ENCODE results near the gene GNPDA2. TPM values are rescaled to one million over a fixed set of nuclear protein-coding genes. Genes with fewer than 3 reads are reported as not detected.

The GNPDA2 gene
- total RNA-seq, 1 donor from 2014 or later: 8.8 TPM

DNA sequence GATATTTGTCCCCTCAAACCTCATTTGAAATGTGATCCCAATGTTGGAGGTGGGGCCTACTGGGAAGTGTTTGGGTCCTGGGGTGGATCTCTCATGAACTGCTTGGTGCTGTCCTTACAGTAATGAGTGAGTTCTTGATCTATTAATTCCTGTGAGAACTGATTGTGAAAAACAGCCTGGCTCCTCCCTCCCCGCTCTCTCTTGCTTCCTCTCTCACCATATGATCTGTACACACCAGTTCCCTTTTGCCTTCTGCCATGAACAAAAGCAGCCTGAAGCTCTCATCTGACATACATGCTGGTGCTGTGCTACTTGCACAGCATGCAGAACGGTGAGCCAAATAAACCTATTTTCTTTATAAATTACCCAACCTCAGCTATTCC, 63.7 kb downstream of the GNPDA2 start:
- no peak for DNase-seq (ENCODE audit: low spot score, unreplicated experiment)
- no peaks in the 10 kb centered on the region for H3K36me3 Mint-ChIP-seq (ENCODE audit: insufficient read depth)
- peaks cover 2% of the 10 kb centered on the region for H3K4me1 Mint-ChIP-seq (ENCODE audit: low read depth)
- H3K4me3 Mint-ChIP-seq (ENCODE audit: low read depth): no peak overlapping the region
- no peaks in the 10 kb centered on the region for H3K9me3 Mint-ChIP-seq (ENCODE audit: low read depth)
- TF ChIP-seq, protein P1, sequence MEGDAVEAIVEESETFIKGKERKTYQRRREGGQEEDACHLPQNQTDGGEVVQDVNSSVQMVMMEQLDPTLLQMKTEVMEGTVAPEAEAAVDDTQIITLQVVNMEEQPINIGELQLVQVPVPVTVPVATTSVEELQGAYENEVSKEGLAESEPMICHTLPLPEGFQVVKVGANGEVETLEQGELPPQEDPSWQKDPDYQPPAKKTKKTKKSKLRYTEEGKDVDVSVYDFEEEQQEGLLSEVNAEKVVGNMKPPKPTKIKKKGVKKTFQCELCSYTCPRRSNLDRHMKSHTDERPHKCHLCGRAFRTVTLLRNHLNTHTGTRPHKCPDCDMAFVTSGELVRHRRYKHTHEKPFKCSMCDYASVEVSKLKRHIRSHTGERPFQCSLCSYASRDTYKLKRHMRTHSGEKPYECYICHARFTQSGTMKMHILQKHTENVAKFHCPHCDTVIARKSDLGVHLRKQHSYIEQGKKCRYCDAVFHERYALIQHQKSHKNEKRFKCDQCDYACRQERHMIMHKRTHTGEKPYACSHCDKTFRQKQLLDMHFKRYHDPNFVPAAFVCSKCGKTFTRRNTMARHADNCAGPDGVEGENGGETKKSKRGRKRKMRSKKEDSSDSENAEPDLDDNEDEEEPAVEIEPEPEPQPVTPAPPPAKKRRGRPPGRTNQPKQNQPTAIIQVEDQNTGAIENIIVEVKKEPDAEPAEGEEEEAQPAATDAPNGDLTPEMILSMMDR (IDR thresholded peaks at IDR 0.05; ENCODE audit: unreplicated experiment): no peak
- no peak overlapping the region for H3K27ac Mint-ChIP-seq
- no peaks in the 10 kb centered on the region for H3K27me3 Mint-ChIP-seq

DNA sequence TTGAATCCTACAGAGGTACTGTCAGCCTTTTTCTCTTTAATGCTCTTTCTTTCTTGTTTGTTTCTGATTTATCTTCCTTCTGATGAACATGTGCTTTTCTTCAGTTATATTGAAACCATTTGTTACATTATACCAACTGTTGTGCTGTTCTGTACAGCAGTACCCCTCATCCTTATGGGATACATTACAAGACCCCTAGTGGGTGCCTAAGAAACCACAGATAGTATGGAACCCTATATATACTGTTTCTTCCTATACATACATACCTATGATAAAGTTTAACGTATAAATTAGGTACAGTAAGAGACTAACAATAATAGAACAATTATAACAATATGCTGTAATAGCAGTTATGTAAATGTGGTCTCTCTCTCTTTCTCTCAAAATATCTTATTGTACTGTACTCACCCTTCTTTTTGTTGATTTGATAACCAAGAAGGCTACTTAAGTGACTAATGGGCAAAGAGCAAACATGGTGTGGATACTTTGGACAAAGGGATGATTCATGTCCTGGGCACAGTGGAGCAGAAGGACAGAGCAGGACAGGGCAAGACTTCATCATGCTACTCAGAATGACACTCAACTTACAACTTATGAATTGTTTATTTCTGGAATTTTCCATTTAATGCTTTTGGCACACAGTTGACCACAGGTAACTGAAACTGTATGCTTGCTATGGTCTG, 64.3 kb downstream of the GNPDA2 start:
- no peak for DNase-seq (ENCODE audit: low spot score, unreplicated experiment)
- no peaks in the 10 kb centered on the region for H3K9me3 Mint-ChIP-seq (ENCODE audit: low read depth)

GRCh38 chr4:44660396-44660795, 66.0 kb downstream of the GNPDA2 start:
- DNase-seq (ENCODE audit: low spot score, unreplicated experiment): no peak
- Mint-ChIP-seq H3K4me3 (ENCODE audit: low read depth) (no peak overlapping the region), H3K9me3 (ENCODE audit: low read depth) (no peaks in the 10 kb centered on the region)

More for the DNA sequence above, 64.3 kb downstream of the GNPDA2 start:
- Mint-ChIP-seq H3K4me1 (ENCODE audit: low read depth) (peaks cover 2% of the 10 kb centered on the region), H3K27me3 (no peaks in the 10 kb centered on the region), H3K27ac (no peak overlapping the region), H3K4me3 (ENCODE audit: low read depth) (no peak overlapping the region), H3K36me3 (ENCODE audit: insufficient read depth) (no peaks in the 10 kb centered on the region)
- TF ChIP-seq, protein P1 (IDR thresholded peaks at IDR 0.05; ENCODE audit: unreplicated experiment): no peak

DNA sequence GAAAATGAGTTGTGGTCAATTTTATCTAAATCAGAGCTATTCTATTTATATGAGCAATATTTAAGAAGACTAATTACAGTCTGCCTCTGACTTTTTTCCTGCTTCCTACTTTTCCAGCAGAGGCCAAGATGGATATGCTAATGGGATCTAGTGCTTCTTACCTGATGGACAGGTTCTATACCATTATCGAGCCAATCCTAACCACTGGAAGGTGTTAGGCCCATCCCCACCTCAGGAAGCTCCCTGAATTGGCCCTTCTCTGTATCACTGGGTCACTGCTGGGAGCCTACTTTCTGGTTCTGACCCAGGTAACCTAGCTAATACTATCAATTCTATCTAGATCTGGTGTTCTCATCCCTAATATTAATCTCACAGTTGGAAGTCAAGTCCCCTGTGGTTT, 74.4 kb downstream of the GNPDA2 start:
- Mint-ChIP-seq H3K4me3 (ENCODE audit: low read depth) (no peak overlapping the region), H3K27me3 (no peaks in the 10 kb centered on the region), H3K9me3 (ENCODE audit: low read depth) (no peaks in the 10 kb centered on the region), H3K27ac (no peak overlapping the region), H3K4me1 (ENCODE audit: low read depth) (no peaks in the 10 kb centered on the region), H3K36me3 (ENCODE audit: insufficient read depth) (no peaks in the 10 kb centered on the region)
- TF ChIP-seq, protein P1 (IDR thresholded peaks at IDR 0.05; ENCODE audit: unreplicated experiment): no peak
- DNase-seq (ENCODE audit: low spot score, unreplicated experiment): no peak

More at GRCh38 chr4:44660396-44660795, 66.0 kb downstream of the GNPDA2 start:
- Mint-ChIP-seq H3K4me1 (ENCODE audit: low read depth) (peaks cover 2% of the 10 kb centered on the region), H3K36me3 (ENCODE audit: insufficient read depth) (no peaks in the 10 kb centered on the region), H3K27ac (no peak overlapping the region), H3K27me3 (no peaks in the 10 kb centered on the region)
- TF ChIP-seq, protein P1 (IDR thresholded peaks at IDR 0.05; ENCODE audit: unreplicated experiment): no peak

Other genes with a start within 250 kb of the GNPDA2 start
- gene YIPF7, start 74.9 kb downstream of the GNPDA2 start, total RNA-seq: 0.36 and 0.46 TPM in 2 replicates
- gene GUF1, start 48.1 kb downstream of the GNPDA2 start, total RNA-seq: 26.0 and 29.3 TPM in 2 replicates